Breast epithelium (tissue), 4 donors: ENCODE results near the gene OGG1. TPM values are rescaled to one million over a fixed set of nuclear protein-coding genes. Genes with fewer than 3 reads are reported as not detected.

ENCODE experiments used
- DNase-seq, 2 donors: peaks; one replicate each; pipeline ENCODE4 v3.0.0-alpha.2; 2019; ENCODE audit warnings: low spot score in 2 of 2
- H3K27ac ChIP-seq, 2 donors: fragments of 200-600 bp; sonication (generic) in 1 of 2; one replicate each; pipeline ENCODE4 v1.5.1; 2016 to 2019; ENCODE audit warnings: mild to moderate bottlenecking in 1 of 2
- H3K27me3 ChIP-seq, 2 donors: fragments of 200-600 bp; sonication (generic) in 1 of 2; one replicate each; pipeline versions ENCODE4 v1.5.1 to v1.6.0; 2017 to 2019; ENCODE audit warnings: control low read depth in 1 of 2, mild to moderate bottlenecking in 1 of 2
- H3K36me3 ChIP-seq: fragments of 200-600 bp; one replicate; pipeline ENCODE4 v1.5.1; 2019
- H3K4me1 ChIP-seq, 2 donors: fragments of 200-600 bp; sonication (generic); one replicate each; pipeline ENCODE4 v1.5.1; 2016 to 2019; ENCODE audit warnings: control low read depth in 1 of 2
- H3K4me3 ChIP-seq, 3 donors: fragments of 200-600 bp; sonication (generic); 1 replicate in 2 of 3; 2 replicates in 1 of 3; pipeline ENCODE4 v1.5.1; 2016 to 2019; ENCODE audit warnings: mild to moderate bottlenecking in 3 of 3, moderate library complexity in 2 of 3
- H3K9me3 ChIP-seq, 2 donors: fragments of 200-600 bp; sonication (generic) in 1 of 2; one replicate each; pipeline ENCODE4 v1.5.1; 2016 to 2019; ENCODE audit warnings: control low read depth in 1 of 2
- CTCF ChIP-seq, 3 donors: fragments of 450-650 bp; IDR thresholded peaks; one replicate each; pipeline ENCODE4 v1.5.1; 2016 to 2017; ENCODE audit warnings: antibody characterized with exemption in 3 of 3, mild to moderate bottlenecking in 3 of 3, moderate library complexity in 3 of 3
- POLR2A ChIP-seq: fragments of 450-650 bp; IDR thresholded peaks from one replicate; pipeline ENCODE4 v1.6.1; 2016; ENCODE audit warnings: antibody characterized with exemption, mild to moderate bottlenecking, moderate library complexity
- POLR2AphosphoS5 ChIP-seq, 3 donors: sonication (generic); formaldehyde crosslinking; IDR thresholded peaks; one replicate each; pipeline ENCODE4 v1.6.1; 2017; ENCODE audit warnings: antibody characterized with exemption in 3 of 3
- intact Hi-C: fragments of 100-400 bp; cut with DNase I; formaldehyde crosslinking; loops from one replicate; pipeline ENCODE4 v1.15.1; 2023; ENCODE audit warnings: low total_unique reads
- total RNA-seq, 3 donors: library from RNA; depleted of rRNA; stranded (reverse); fragments of >200 nt; gene quantifications; one replicate each; pipeline ENCODE4 v1.1.0, GENCODE V29; 2016

OGG1 gene
- total RNA-seq, 3 donors from 2014 or later: 21.3 to 33.4 (median 23.3) TPM

GRCh38 chr3:9750556-9751411 lies 1.0 kb downstream of the OGG1 start:
- H3K9me3 ChIP-seq: no peaks in the 10 kb centered on the region
- H3K4me1 ChIP-seq: peaks cover 0 to 14% of the 10 kb centered on the region in 2 donors
- peaks cover under 1% of the 10 kb centered on the region for H3K36me3 ChIP-seq
- DNase-seq: no peak
- H3K27ac ChIP-seq: peak overlapping the region; percentile 87 to 94
- H3K27me3 ChIP-seq: no peaks in the 10 kb centered on the region
- no peak for TF ChIP-seq CTCF (IDR thresholded peaks at IDR 0.05)
- TF ChIP-seq POLR2AphosphoS5 (IDR thresholded peaks at IDR 0.05): no peak
- no peak for TF ChIP-seq POLR2A
- H3K4me3 ChIP-seq: peak overlapping the region; percentile 56 to 88 (median 69)
- intact Hi-C loops: no loop called here

DNA sequence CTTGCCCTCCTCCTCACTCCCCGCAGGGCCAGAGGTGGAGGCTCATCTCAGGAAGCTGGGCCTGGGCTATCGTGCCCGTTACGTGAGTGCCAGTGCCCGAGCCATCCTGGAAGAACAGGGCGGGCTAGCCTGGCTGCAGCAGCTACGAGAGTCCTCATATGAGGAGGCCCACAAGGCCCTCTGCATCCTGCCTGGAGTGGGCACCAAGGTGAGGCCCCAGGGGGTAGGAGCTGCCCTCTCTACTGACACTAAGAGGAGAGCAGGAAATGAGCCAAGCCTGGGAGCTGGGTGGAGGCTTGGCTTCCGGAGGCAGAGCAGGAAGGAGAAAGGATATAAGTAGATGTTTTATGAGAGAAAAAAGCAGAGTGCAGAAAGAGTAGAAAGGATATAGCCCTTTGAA lies 4.9 kb downstream of the OGG1 start:
- DNase-seq: no peak
- TF ChIP-seq POLR2A: no peak
- no peak for TF ChIP-seq CTCF (IDR thresholded peaks at IDR 0.05)
- no peak for TF ChIP-seq POLR2AphosphoS5 (IDR thresholded peaks at IDR 0.05)
- Histone ChIP-seq H3K36me3 (no peaks in the 10 kb centered on the region), H3K4me3 (no peak overlapping the region), H3K4me1 (peaks cover 0 to 14% of the 10 kb centered on the region in 2 donors), H3K27me3 (no peaks in the 10 kb centered on the region), H3K9me3 (no peaks in the 10 kb centered on the region), H3K27ac (peak overlapping the region in 1 of 2 donors; percentile 41)
- intact Hi-C loops: no loop called here

- Histone ChIP-seq H3K4me1 (no peaks in the 10 kb centered on the region), H3K9me3 (no peaks in the 10 kb centered on the region), H3K36me3 (no peaks in the 10 kb centered on the region), H3K4me3 (no peak overlapping the region), H3K27ac (no peak overlapping the region), H3K27me3 (no peaks in the 10 kb centered on the region)
- TF ChIP-seq POLR2AphosphoS5 (IDR thresholded peaks at IDR 0.05): no peak
- TF ChIP-seq POLR2A: no peak
- no peak for TF ChIP-seq CTCF (IDR thresholded peaks at IDR 0.05)
- DNase-seq: no peak
- intact Hi-C loops: no loop called here
Measured at GRCh38 chr3:9757427-9757826, 7.7 kb downstream of the OGG1 start.

DNA sequence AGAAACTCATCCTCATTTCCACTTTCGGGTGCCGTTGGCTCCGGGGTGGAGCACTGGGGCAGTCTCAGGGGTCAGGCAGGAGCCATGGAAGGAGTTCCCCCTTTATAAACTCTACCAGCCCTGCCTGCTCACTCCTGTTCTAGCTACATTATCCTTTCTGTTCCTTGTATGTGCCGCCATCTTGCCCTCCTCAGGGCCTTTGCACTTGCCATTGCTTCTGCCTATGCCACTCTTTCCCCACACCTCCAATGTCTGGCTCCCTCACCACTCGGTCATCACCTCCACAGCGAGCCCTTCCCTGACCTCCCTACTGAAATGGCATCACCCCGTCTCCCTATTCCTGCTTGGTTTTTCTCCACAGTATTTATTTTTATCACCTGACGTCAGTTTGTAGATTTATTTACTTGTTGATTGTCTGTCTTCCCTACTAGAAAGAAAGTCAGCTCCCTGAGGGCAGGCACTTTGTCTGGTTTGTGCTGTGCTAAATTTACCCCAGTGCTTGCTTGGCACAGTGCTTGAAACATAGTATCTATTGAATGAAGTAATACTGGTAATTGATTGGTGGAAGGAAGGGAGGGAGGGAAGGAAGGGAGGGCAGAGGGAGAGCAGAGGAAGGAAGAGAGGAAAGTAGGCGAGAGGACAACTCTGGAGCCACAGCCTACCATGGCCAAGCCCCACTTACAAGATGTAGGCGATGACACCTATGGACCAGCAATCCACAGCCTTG lies 11.2 kb downstream of the OGG1 start:
- Histone ChIP-seq H3K9me3 (no peaks in the 10 kb centered on the region), H3K27ac (no peak overlapping the region), H3K36me3 (no peaks in the 10 kb centered on the region), H3K27me3 (no peaks in the 10 kb centered on the region), H3K4me3 (no peak overlapping the region), H3K4me1 (no peaks in the 10 kb centered on the region)
- no peak for DNase-seq
- TF ChIP-seq CTCF (IDR thresholded peaks at IDR 0.05) (no peak), POLR2AphosphoS5 (IDR thresholded peaks at IDR 0.05) (no peak), POLR2A (no peak)
- intact Hi-C loops: no loop called here

GRCh38 chr3:9761919-9762318 lies 12.2 kb downstream of the OGG1 start:
- intact Hi-C loops: no loop called here
- H3K27me3 ChIP-seq: no peaks in the 10 kb centered on the region

More at GRCh38 chr3:9761919-9762318, 12.2 kb downstream of the OGG1 start:
- Histone ChIP-seq H3K36me3 (no peaks in the 10 kb centered on the region), H3K9me3 (no peaks in the 10 kb centered on the region), H3K4me1 (no peaks in the 10 kb centered on the region), H3K4me3 (no peak overlapping the region), H3K27ac (no peak overlapping the region)
- DNase-seq: no peak
- TF ChIP-seq CTCF (IDR thresholded peaks at IDR 0.05) (no peak), POLR2A (no peak), POLR2AphosphoS5 (IDR thresholded peaks at IDR 0.05) (no peak)
